LoVo (cell line): ENCODE measurements around the gene COPZ1.

Source experiments
- DNase-seq: peaks from one replicate; pipeline ENCODE4 v3.0.0-alpha.2; 2016; ENCODE audit warnings: low spot score

Gene COPZ1

DNA sequence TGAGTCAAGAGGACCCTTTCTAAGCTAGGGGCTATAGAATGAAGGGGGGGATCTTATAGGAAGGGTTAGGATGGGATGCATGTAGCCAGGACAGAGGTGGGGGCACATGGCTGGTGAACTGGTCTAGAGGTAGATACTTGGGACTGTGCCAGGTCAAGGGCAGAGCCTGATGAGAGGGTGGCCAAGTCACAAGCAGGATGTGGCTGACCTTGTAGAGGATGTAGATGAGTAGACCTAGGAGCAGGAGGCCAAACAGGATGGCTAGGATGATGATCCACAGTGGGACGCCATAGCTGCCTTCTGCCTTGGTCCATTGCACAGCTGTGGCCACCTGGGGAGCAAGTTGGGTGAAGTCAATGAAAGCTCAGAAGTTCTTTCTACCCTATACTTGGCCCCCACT is 72.2 kb downstream of the COPZ1 start:
- DNase-seq = no peak

DNA sequence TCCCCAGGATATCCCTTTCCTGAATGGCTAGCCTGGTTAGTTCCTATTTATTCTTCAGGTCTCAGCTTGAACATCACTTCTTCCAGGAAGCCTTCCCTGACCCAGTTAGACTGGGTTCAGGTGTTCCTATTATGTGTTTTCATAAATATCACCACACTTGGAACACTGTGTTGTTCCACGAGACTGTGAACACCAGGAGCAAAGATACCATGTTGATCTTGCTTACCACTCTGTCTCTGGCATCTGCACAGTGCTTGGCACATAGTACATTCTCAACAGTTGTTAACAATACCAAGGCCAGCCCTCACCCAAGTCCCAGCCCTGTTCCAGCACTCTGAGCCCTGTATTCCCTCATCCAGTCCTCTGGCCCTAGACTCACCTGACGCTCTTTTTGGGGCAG is 73.3 kb downstream of the COPZ1 start:
- no peak for DNase-seq

- peak; percentile 73 for DNase-seq
These were observed 74.3 kb downstream of the COPZ1 start for GRCh38 chr12:54398995-54399793.

- DNase-seq = no peak
These were observed 76.2 kb downstream of the COPZ1 start for GRCh38 chr12:54401119-54401518.
